Spleen (tissue), 7 donors: ENCODE results near the gene SLC36A3.

Experiments used
- CTCF ChIP-seq, 11 experiments: fragments of 200-600 bp in 7 of 11; fragments of 450-650 bp in 4 of 11; sonication (generic) in 4 of 11; IDR thresholded peaks in 8 of 11; conservative IDR thresholded peaks in 3 of 11; 1 replicate in 7 of 11; 2 replicates in 4 of 11; pipeline versions ENCODE4 v1.4.0 to v1.8.0; 2016 to 2021; ENCODE audit warnings: antibody characterized with exemption in 11 of 11, inconsistent platforms in 4 of 11, mild to moderate bottlenecking in 1 of 11
- POLR2A ChIP-seq, 3 donors: fragments of 450-650 bp; IDR thresholded peaks; one replicate each; pipeline ENCODE4 v1.5.1; 2017; ENCODE audit warnings: antibody characterized with exemption in 3 of 3, mild to moderate bottlenecking in 1 of 3
- POLR2AphosphoS5 ChIP-seq, 3 donors: sonication (generic); formaldehyde crosslinking; IDR thresholded peaks; one replicate each; pipeline ENCODE4 v1.5.1; 2017; ENCODE audit warnings: antibody characterized with exemption in 3 of 3
- donor health status: DM: no; HTN: no; CAD: no; lungs with moderate emphysema.
- donor health status: DM: no; HTN: no; CAD: no.
- donor health status: DM: no; HTN: no; CAD: no.

- TF ChIP-seq CTCF (IDR thresholded peaks at IDR 0.05 in 8 of 11, conservative IDR thresholded peaks at IDR 0.05 in 3 of 11) (no peak), POLR2A (IDR thresholded peaks at IDR 0.05) (peak; percentile 72 to 96 (median 87)), POLR2AphosphoS5 (IDR thresholded peaks at IDR 0.05) (peak; percentile 94 to 98 (median 98))
Observed at GRCh38 chr5:151252762-151253604, 50.6 kb downstream of the SLC36A3 start, which contains the start of gene GM2A.
